Mesenchymal stem cell (in vitro differentiated cells and primary cell): ENCODE results near the gene CMBL. TPM values are rescaled to one million over a fixed set of nuclear protein-coding genes. Genes with fewer than 3 reads are reported as not detected.
A peak's percentile ranks its signal among the peaks of the same experiment; 100 is the strongest.

ENCODE experiments used
- DNase-seq: peaks from one replicate; pipeline ENCODE4 v3.0.0-alpha.2; 2013
- H2AFZ ChIP-seq: one replicate; pipeline ENCODE4 v1.6.1; 2013; ENCODE audit warnings: low read depth, mild to moderate bottlenecking, control low read depth, inconsistent platforms, low read length, moderate library complexity
- H2AK5ac ChIP-seq: 2 replicates; pipeline ENCODE4 v1.6.1; 2013; ENCODE audit warnings: low read length, moderate library complexity, mild to moderate bottlenecking, inconsistent platforms; ENCODE audit not compliant: severe bottlenecking
- H2BK120ac ChIP-seq: one replicate; pipeline ENCODE4 v1.6.1; 2013; ENCODE audit warnings: low read depth, mild to moderate bottlenecking, inconsistent platforms, low read length, moderate library complexity
- H2BK12ac ChIP-seq, 2 experiments: one replicate each; pipeline ENCODE4 v1.6.1; 2013; ENCODE audit warnings: inconsistent platforms in 2 of 2, low read length in 2 of 2, mild to moderate bottlenecking in 2 of 2, moderate library complexity in 2 of 2, control low read depth in 1 of 2
- H2BK15ac ChIP-seq: one replicate; pipeline ENCODE4 v1.6.1; 2013; ENCODE audit warnings: mild to moderate bottlenecking, low read depth, inconsistent platforms; ENCODE audit not compliant: poor library complexity, severe bottlenecking
- H2BK5ac ChIP-seq: 2 replicates; pipeline ENCODE4 v1.6.1; 2013; ENCODE audit warnings: low read depth, mild to moderate bottlenecking, low read length, control low read depth, inconsistent platforms; ENCODE audit not compliant: poor library complexity, severe bottlenecking
- H3K14ac ChIP-seq, 2 experiments: one replicate each; pipeline ENCODE4 v1.6.1; 2013; ENCODE audit warnings: inconsistent platforms in 2 of 2, low read length in 2 of 2, control low read depth in 1 of 2, mild to moderate bottlenecking in 1 of 2, moderate library complexity in 1 of 2
- H3K18ac ChIP-seq, 2 experiments: one replicate each; pipeline ENCODE4 v1.6.1; 2013; ENCODE audit warnings: inconsistent platforms in 2 of 2, low read length in 2 of 2, control low read depth in 1 of 2, low read depth in 1 of 2, mild to moderate bottlenecking in 1 of 2
- H3K23ac ChIP-seq, 2 experiments: one replicate each; pipeline ENCODE4 v1.6.1; 2013; ENCODE audit warnings: inconsistent platforms in 2 of 2, low read length in 2 of 2, mild to moderate bottlenecking in 2 of 2, moderate library complexity in 2 of 2, control low read depth in 1 of 2
- H3K27ac ChIP-seq: 2 replicates; pipeline ENCODE4 v1.5.1; 2013; ENCODE audit warnings: mild to moderate bottlenecking, moderate library complexity, low read length, control low read depth, inconsistent platforms; ENCODE audit not compliant: poor library complexity, severe bottlenecking
- H3K27me3 ChIP-seq, 2 experiments: 2 replicates each; pipeline versions ENCODE4 v1.6.1 to v1.7.0; 2013; ENCODE audit warnings: low read length in 2 of 2, mild to moderate bottlenecking in 2 of 2, moderate library complexity in 2 of 2, control low read depth in 1 of 2, inconsistent platforms in 1 of 2; ENCODE audit not compliant: control insufficient read depth in 1 of 2, insufficient read depth in 1 of 2
- H3K36me3 ChIP-seq, 2 experiments: 2 replicates each; pipeline versions ENCODE4 v1.6.1 to v1.7.0; 2013; ENCODE audit warnings: low read length in 2 of 2, control low read depth in 1 of 2, inconsistent platforms in 1 of 2, low read depth in 1 of 2, mild to moderate bottlenecking in 1 of 2; ENCODE audit not compliant: insufficient read depth in 2 of 2, control insufficient read depth in 1 of 2
- H3K4ac ChIP-seq, 2 experiments: one replicate each; pipeline ENCODE4 v1.6.1; 2013; ENCODE audit warnings: inconsistent platforms in 2 of 2, low read length in 2 of 2, mild to moderate bottlenecking in 2 of 2, moderate library complexity in 2 of 2, control low read depth in 1 of 2, low read depth in 1 of 2
- H3K4me1 ChIP-seq: 2 replicates; pipeline ENCODE4 v1.6.1; 2013; ENCODE audit warnings: low read depth, low read length, control low read depth; ENCODE audit not compliant: control insufficient read depth, insufficient read depth
- H3K4me2 ChIP-seq: 2 replicates; pipeline ENCODE4 v1.6.1; 2013; ENCODE audit warnings: low read length, mild to moderate bottlenecking, inconsistent platforms; ENCODE audit not compliant: poor library complexity, severe bottlenecking
- H3K4me3 ChIP-seq, 2 experiments: 2 replicates each; pipeline versions ENCODE4 v1.5.1 to v1.7.0; 2013; ENCODE audit warnings: low read length in 2 of 2, mild to moderate bottlenecking in 2 of 2, control low read depth in 1 of 2, low read depth in 1 of 2; ENCODE audit not compliant: insufficient read depth in 1 of 2
- H3K79me1 ChIP-seq: replicated peaks from 2 replicates; pipeline ENCODE4 v1.6.1; 2013; ENCODE audit warnings: mild to moderate bottlenecking, control low read depth, low read length, inconsistent platforms; ENCODE audit not compliant: poor library complexity, severe bottlenecking
- H3K9ac ChIP-seq: 2 replicates; pipeline ENCODE4 v1.7.0; 2013; ENCODE audit warnings: mild to moderate bottlenecking, low read length, moderate library complexity
- H3K9me3 ChIP-seq: 2 replicates; pipeline ENCODE4 v1.7.0; 2013; ENCODE audit warnings: mild to moderate bottlenecking, low read length; ENCODE audit not compliant: control insufficient read depth
- H4K8ac ChIP-seq: one replicate; pipeline ENCODE4 v1.6.1; 2013; ENCODE audit warnings: inconsistent platforms, mild to moderate bottlenecking, low read length, moderate library complexity
- H4K91ac ChIP-seq: one replicate; pipeline ENCODE4 v1.6.1; 2013; ENCODE audit warnings: mild to moderate bottlenecking, low read length, inconsistent platforms
- WGBS: methylation state at CpG from one replicate; pipeline ENCODE4 v1.1.7; 2013; ENCODE audit warnings: mixed read lengths; 5-methylcytosine and 5-hydroxymethylcytosine counted together
- polyA plus RNA-seq, 2 experiments: library from polyadenylated mRNA; stranded (reverse); fragments of 200-250 nt; gene quantifications; one replicate each; pipeline ENCODE4 v1.2.3, GENCODE V29; 2013

CMBL gene
- 18.7 TPM for polyA plus RNA-seq (2013, experiment 1 of 2)
- 18.7 TPM for polyA plus RNA-seq (2013, experiment 2 of 2)

DNA sequence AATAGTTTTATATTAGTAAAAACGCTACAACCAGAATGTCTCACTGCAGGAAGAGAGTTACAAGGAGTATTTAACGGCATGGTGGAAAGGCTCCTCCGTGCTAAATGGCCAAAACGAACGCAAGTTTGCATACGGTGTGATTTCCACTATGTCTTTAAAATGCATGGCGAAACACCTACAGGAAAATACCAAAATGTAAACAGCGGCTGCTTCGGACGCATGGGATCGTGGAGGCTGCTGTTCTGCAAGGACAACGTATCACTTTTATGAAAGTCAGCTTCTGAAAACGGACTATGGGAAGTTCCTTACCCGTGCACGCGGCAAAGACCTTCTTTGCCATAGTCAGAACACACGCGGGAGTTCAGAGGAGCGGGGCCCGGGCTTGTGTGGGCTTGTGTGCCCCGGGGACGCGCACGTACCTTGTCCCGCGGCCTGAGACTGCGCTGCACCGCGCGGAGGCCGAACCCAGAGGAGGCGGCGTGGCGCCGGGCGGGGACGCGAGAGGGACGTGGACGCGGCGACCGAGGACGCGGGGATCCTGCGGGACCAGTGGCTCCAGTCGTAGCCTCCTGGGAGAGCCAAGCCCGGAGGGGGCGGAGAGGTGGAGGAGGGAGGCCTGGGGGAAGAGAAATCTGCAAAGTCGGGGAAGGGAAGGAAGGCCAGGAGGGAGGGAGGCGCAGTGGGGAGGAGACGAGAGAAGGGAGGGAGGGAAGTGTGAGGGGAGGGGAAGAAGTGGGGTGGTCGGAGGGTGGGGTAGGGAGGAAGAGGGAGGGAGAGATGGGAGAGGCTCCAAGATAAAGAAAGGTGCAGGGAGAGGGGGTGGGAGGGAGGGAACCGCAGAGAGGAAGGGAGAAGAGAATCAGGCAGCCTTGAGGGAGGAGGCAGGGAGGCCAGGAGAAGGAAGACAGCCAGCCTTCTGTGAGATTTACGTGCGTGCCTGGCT is at the start of gene CMBL:
CMBL (minus strand) TSS at position 697 of the 943 bp plus-strand sequence. CDS start 17,140 bp downstream, outside the sequence.
- peak within 1 kb of the TSS; percentile 43 to 44 for H2BK12ac ChIP-seq
- H3K79me1 ChIP-seq = peaks cover 24% of the 10 kb centered on the region
- peak within 1 kb of the TSS; percentile 81 to 82 for H3K4me3 ChIP-seq
- peaks cover 9% of the 10 kb centered on the region for H3K4me1 ChIP-seq
- H3K36me3 ChIP-seq = no peaks in the 10 kb centered on the region
- peak within 1 kb of the TSS; percentile 69 for H3K27ac ChIP-seq
- peak within 1 kb of the TSS; percentile 68 for H2AFZ ChIP-seq
- H3K4me2 ChIP-seq = peak within 1 kb of the TSS; percentile 60
- 3% methylated on average over 53 of the region's 56 CpGs for WGBS
- H4K91ac ChIP-seq = peak within 1 kb of the TSS; percentile 95
- DNase-seq = peak; percentile 66
- peak within 1 kb of the TSS; percentile 71 for H2AK5ac ChIP-seq
- peak within 1 kb of the TSS; percentile 67 to 75 for H3K4ac ChIP-seq
- peak within 1 kb of the TSS; percentile 86 for H2BK120ac ChIP-seq
- H4K8ac ChIP-seq = peak within 1 kb of the TSS; percentile 97
- H3K9ac ChIP-seq = peak within 1 kb of the TSS; percentile 81
- peak within 1 kb of the TSS; percentile 97 for H2BK15ac ChIP-seq
- H3K9me3 ChIP-seq = no peaks in the 10 kb centered on the region
- H3K23ac ChIP-seq = no peak within 1 kb of the TSS
- peak within 1 kb of the TSS; percentile 81 for H2BK5ac ChIP-seq
- H3K18ac ChIP-seq = peak within 1 kb of the TSS; percentile 91 to 92
- peak within 1 kb of the TSS in 1 of 2 experiments; percentile 37 for H3K14ac ChIP-seq
- H3K27me3 ChIP-seq = no peaks in the 10 kb centered on the region

GRCh38 chr5:10355071-10355889 is 47.6 kb upstream of the CMBL start:
- WGBS = 61% methylated on average over 11 of the region's 16 CpGs
- H3K4me3 ChIP-seq = peak overlapping the region in 1 of 2 experiments; percentile 88

DNA sequence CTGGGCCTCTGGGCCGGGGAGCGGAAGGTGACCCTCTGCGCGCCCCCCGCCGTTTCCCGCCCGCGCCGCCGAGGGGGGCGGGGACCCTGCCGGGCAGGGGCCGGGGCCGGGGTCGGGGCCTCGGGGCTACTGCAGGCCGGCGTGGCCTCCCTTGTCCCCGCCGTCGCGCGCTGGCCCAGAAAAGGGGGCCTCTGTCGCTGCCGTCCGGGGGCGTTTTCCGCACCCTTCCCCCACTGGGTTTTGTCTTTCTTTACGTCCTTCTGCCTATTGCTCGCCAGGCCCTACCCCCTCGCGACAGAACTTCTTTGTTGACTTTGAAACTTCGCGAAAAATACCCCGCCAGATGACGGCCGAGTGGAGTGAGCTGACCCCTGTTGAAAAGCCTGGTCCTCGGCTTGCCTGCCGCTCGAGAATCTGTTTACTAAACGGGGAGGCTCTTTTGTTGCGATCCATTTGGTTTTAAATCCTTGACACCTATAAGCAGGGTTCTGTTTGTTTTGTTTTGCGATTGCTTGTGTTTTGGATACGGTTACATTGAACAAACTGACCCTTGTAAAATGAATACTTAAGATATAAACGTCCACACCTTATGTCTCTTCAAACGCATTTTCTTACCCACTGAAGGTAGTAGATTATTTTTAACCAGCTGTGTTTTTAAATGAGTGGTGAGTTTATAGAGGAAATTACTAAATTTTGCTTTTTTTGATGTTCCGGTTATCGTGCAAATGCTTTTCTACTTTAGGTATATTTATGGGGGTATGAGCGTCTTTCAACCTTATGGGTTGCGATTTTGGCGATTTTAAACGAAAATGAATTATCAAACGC is 46.6 kb upstream of the CMBL start:
- peak; percentile 81 for DNase-seq
- Histone ChIP-seq H3K27me3 (no peaks in the 10 kb centered on the region), H2BK120ac (peak overlapping the region; percentile 87), H2AK5ac (no peak overlapping the region), H3K9me3 (no peaks in the 10 kb centered on the region), H3K4ac (peak overlapping the region in 1 of 2 experiments; percentile 98), H3K4me3 (peak overlapping the region; percentile 88 to 98), H3K36me3 (no peaks in the 10 kb centered on the region), H2BK15ac (peak overlapping the region; percentile 99), H3K79me1 (peaks cover 3% of the 10 kb centered on the region), H3K23ac (peak overlapping the region in 1 of 2 experiments; percentile 84), H3K18ac (peak overlapping the region; percentile 98 to 99), H2BK5ac (peak overlapping the region; percentile 100), H2BK12ac (no peak overlapping the region), H3K9ac (peak overlapping the region; percentile 93), H3K14ac (peak overlapping the region in 1 of 2 experiments; percentile 99), H3K4me2 (peak overlapping the region; percentile 53), H3K27ac (peak overlapping the region; percentile 27), H3K4me1 (peaks cover 7% of the 10 kb centered on the region), H4K91ac (peak overlapping the region; percentile 98), H4K8ac (peak overlapping the region; percentile 98), H2AFZ (peak overlapping the region; percentile 69)
- WGBS = 2% methylated on average over 33 of the region's 54 CpGs

More at GRCh38 chr5:10355071-10355889, 47.6 kb upstream of the CMBL start:
- Histone ChIP-seq H3K18ac (no peak overlapping the region), H3K27ac (no peak overlapping the region), H3K36me3 (no peaks in the 10 kb centered on the region), H3K9me3 (no peaks in the 10 kb centered on the region), H2AK5ac (no peak overlapping the region), H3K27me3 (no peaks in the 10 kb centered on the region), H3K23ac (no peak overlapping the region), H2BK12ac (no peak overlapping the region), H2BK5ac (no peak overlapping the region), H3K14ac (no peak overlapping the region), H4K91ac (no peak overlapping the region), H2BK120ac (no peak overlapping the region), H3K9ac (peak overlapping the region; percentile 93), H2BK15ac (no peak overlapping the region), H3K4ac (no peak overlapping the region), H3K4me1 (peaks cover 7% of the 10 kb centered on the region), H2AFZ (no peak overlapping the region), H3K79me1 (peaks cover 3% of the 10 kb centered on the region), H3K4me2 (peak overlapping the region; percentile 78), H4K8ac (no peak overlapping the region)
- peak; percentile 50 for DNase-seq
